ENCODE measurements around the gene ZNF18. TPM values are rescaled to one million over a fixed set of nuclear protein-coding genes. Genes with fewer than 3 reads are reported as not detected.

Gene ZNF18
- total RNA-seq, 1 donor from 2014 or later: 4.0 TPM

DNA sequence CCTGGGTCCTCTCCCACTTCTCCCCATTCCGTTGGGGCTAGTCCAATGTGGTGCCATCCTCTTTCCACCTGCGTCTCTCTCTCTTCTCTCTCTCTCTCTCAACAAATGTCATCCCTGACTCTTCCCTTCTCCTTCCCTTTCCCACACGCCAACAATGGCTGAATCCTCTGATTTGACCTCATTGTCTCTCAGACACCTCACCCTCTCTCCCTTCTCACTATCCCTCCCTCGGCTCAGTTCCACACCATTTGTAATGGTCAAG is 628 bp upstream of the ZNF18 start:
- Histone ChIP-seq H3K4me3 (peak overlapping the region; percentile 84), H3K4me1 (peaks cover 25% of the 10 kb centered on the region), H3K9me3 (replicated peaks) (no peaks in the 10 kb centered on the region), H3K36me3 (peaks cover under 1% of the 10 kb centered on the region), H3K27me3 (ENCODE audit: low read depth) (no peaks in the 10 kb centered on the region), H3K27ac (replicated peaks) (peak overlapping the region; percentile 92)
- intact Hi-C loops (cut with micrococcal nuclease): no loop called here
- no peak for DNase-seq
- TF ChIP-seq, protein P1, sequence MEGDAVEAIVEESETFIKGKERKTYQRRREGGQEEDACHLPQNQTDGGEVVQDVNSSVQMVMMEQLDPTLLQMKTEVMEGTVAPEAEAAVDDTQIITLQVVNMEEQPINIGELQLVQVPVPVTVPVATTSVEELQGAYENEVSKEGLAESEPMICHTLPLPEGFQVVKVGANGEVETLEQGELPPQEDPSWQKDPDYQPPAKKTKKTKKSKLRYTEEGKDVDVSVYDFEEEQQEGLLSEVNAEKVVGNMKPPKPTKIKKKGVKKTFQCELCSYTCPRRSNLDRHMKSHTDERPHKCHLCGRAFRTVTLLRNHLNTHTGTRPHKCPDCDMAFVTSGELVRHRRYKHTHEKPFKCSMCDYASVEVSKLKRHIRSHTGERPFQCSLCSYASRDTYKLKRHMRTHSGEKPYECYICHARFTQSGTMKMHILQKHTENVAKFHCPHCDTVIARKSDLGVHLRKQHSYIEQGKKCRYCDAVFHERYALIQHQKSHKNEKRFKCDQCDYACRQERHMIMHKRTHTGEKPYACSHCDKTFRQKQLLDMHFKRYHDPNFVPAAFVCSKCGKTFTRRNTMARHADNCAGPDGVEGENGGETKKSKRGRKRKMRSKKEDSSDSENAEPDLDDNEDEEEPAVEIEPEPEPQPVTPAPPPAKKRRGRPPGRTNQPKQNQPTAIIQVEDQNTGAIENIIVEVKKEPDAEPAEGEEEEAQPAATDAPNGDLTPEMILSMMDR (IDR thresholded peaks at IDR 0.05; ENCODE audit: borderline replicate concordance): no peak

DNA sequence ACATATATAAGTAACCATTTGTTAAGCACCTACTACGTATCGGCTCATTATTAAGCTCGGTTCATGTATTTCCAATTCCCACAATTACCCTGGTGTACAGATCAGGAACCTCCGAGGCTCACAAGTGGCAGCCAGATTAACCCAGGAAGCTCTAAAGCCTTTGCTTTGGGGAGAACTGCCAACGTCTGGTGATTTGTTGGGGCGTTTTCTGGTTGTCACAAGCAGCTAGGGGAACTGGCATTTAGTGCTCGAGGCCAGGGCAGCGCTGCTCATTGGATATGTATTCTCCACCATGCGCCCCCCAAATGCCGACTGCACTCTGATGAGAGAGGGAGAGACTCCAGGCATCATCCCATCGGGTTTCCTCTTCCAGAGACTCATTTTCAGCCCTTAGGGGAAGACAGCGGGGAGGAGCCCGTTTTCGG is 541 bp downstream of the ZNF18 start:
- TF ChIP-seq, protein P1 (IDR thresholded peaks at IDR 0.05; ENCODE audit: borderline replicate concordance): peak; percentile 31
- intact Hi-C loops (cut with micrococcal nuclease): no loop called here
- no peaks in the 10 kb centered on the region for H3K27me3 ChIP-seq (ENCODE audit: low read depth)
- H3K9me3 ChIP-seq (replicated peaks): no peaks in the 10 kb centered on the region
- H3K4me1 ChIP-seq: peaks cover 25% of the 10 kb centered on the region
- H3K27ac ChIP-seq (replicated peaks): peak overlapping the region; percentile 92
- peaks cover 12% of the 10 kb centered on the region for H3K36me3 ChIP-seq
- H3K4me3 ChIP-seq: peak overlapping the region; percentile 84
- no peak for DNase-seq

DNA sequence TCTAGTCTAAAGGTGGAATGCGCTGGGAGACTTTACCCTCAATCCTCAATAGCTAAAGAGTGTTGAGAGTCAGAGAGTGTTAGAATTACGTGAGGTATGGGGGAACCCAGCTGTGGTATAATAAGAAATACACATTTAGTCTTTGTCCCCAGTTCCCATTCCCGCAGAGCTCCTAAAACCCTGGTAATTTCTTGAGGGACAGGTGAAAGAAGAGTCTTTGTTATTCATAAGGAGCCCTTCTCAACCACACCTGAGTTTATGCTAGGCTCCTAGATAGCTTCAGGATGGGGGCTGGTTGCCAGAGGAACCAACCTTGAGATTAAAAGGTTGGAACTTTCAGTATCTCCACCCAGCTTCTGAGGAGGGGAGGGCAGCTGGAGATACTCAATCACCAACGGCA is 5.8 kb downstream of the ZNF18 start:
- TF ChIP-seq, protein P1 (IDR thresholded peaks at IDR 0.05; ENCODE audit: borderline replicate concordance): no peak
- no peak overlapping the region for H3K27ac ChIP-seq (replicated peaks)
- H3K27me3 ChIP-seq (ENCODE audit: low read depth): no peaks in the 10 kb centered on the region
- intact Hi-C loops (cut with micrococcal nuclease): no loop called here
- H3K4me1 ChIP-seq: peaks cover 18% of the 10 kb centered on the region
- no peak for DNase-seq
- no peaks in the 10 kb centered on the region for H3K9me3 ChIP-seq (replicated peaks)
- peaks cover 50% of the 10 kb centered on the region for H3K36me3 ChIP-seq
- H3K4me3 ChIP-seq: no peak overlapping the region

DNA sequence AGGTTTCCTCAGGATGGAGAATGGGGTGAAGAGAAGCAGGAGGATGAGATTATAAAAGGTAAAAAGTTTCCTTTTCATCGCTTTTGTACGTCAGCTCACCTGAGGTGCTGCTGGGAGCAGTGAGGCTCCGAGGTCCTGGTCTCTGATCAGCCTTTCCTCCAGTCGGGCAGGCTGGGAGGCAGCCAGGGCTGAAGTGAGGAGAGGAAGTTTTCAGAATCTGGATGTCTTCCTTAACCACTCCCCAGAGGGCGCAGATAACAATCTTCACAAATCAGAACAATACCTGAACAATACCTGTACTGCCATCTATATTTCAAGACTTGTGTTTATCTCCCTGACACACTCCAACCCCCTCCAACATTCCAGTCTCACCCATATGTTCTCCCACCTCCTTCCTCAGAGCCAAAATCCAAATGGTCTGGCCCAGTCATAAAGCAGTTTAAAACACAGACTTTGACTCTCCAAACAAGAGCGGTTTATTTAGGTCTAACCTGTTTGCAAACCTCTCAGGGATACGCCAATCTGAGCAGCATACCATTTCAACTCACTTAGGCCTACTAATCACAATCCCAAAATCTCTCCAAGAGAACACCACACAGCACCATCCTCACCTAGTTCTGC is 6.8 kb downstream of the ZNF18 start:
- TF ChIP-seq, protein P1 (IDR thresholded peaks at IDR 0.05; ENCODE audit: borderline replicate concordance): no peak
- no peak overlapping the region for H3K27ac ChIP-seq (replicated peaks)
- H3K36me3 ChIP-seq: peaks cover 50% of the 10 kb centered on the region

DNA sequence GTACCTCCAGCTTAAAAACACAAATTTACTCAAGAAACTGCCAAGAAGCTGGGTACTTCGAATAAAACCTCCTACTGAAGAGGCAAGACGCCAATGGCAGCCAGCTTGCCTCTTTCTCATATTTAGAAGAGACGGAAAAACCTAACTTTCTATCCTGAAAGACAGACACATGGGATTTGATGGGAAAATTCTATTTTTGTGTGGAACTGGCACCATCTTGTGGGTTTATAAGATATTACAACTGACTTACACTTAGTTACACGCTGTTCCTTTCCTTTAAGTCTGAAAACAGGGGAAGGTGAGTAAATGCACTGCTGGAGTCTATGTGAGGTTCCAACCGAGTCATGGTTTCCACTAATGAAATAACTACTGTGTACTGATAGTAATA is 10.3 kb downstream of the ZNF18 start:
- TF ChIP-seq, protein P1 (IDR thresholded peaks at IDR 0.05; ENCODE audit: borderline replicate concordance): peak; percentile 70
- H3K27me3 ChIP-seq (ENCODE audit: low read depth): no peaks in the 10 kb centered on the region
- peaks cover 64% of the 10 kb centered on the region for H3K36me3 ChIP-seq
- H3K27ac ChIP-seq (replicated peaks): peak overlapping the region; percentile 45
- intact Hi-C loops (cut with micrococcal nuclease): no loop called here
- no peak overlapping the region for H3K4me3 ChIP-seq
- H3K4me1 ChIP-seq: peaks cover 8% of the 10 kb centered on the region
- no peak for DNase-seq
- H3K9me3 ChIP-seq (replicated peaks): no peaks in the 10 kb centered on the region

More for the DNA sequence above, 6.8 kb downstream of the ZNF18 start:
- Histone ChIP-seq H3K27me3 (ENCODE audit: low read depth) (no peaks in the 10 kb centered on the region), H3K9me3 (replicated peaks) (no peaks in the 10 kb centered on the region), H3K4me1 (peaks cover 9% of the 10 kb centered on the region), H3K4me3 (no peak overlapping the region)
- intact Hi-C loops (cut with micrococcal nuclease): no loop called here
- no peak for DNase-seq

Data from left ventricle myocardium inferior (tissue), 1 donor.